ENCODE results near the gene PHC2.

DNA sequence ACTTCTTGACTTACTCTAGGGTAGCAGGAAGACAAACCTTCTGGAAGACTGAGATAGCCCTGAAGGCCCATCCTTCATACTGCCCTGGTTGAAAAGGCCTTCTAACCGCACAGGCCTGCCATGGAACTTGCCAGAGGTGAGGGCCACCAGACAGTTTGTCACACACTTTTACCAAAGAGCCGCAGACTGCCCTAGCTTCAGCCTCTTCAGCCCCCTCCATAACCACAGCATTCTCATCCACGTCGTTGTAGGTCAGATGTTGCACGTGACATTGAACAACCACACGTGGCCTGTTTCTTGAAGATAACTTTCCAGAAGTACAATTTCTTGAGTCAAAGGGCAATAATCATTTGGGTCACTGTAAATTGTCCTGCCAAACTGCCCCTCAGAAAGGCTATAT, 155.7 kb downstream of the PHC2 start:
- TF ChIP-seq, protein P1, sequence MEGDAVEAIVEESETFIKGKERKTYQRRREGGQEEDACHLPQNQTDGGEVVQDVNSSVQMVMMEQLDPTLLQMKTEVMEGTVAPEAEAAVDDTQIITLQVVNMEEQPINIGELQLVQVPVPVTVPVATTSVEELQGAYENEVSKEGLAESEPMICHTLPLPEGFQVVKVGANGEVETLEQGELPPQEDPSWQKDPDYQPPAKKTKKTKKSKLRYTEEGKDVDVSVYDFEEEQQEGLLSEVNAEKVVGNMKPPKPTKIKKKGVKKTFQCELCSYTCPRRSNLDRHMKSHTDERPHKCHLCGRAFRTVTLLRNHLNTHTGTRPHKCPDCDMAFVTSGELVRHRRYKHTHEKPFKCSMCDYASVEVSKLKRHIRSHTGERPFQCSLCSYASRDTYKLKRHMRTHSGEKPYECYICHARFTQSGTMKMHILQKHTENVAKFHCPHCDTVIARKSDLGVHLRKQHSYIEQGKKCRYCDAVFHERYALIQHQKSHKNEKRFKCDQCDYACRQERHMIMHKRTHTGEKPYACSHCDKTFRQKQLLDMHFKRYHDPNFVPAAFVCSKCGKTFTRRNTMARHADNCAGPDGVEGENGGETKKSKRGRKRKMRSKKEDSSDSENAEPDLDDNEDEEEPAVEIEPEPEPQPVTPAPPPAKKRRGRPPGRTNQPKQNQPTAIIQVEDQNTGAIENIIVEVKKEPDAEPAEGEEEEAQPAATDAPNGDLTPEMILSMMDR (IDR thresholded peaks at IDR 0.05; ENCODE audit: low read length), result no peak
- TF ChIP-seq EZH2 (optimal IDR thresholded peaks at IDR 0.05; ENCODE audit: low read depth, low read length), result no peak
